ENCODE results near the gene CARNS1.

CARNS1 gene

DNA sequence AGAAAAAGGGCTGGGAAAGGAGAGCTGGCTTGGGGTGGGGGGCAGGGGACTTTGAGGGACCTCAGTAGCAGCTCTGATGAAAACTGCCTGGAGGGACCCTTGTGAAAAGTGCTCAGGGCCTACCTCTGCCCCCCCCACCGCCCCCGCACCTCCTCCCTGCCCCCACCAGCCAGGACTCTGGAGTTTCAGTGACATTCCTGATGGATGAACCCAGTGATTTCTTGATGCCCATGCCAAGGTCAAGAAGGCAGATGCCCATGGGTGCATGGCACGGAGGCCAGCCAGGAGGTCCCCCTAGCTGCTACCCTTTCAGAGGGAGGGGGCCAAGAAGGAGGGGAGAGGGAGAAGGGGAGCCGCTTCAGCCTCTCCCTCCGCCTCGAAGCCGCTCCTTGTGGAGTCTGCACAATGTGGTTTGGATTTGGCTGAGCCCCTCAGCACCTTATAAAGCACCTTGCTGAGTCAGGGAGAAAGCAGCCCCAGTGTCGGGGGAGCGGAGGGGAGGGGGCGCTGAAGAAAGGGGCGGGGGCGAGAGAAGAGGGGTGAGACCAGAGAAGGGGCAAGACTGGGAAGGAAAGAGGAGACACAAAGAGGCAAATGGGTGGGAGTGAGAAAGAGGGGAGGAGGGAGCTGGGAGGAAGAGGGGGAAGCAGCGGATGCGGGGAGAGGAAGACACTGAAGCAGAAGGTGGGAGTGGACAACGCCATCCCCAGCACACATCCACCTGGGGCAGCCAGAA is 40.0 kb upstream of the CARNS1 start:
- FAIRE-seq (no peak), DNase-seq (ENCODE audit: extremely low spot score, insufficient read length, low read depth) (no peak)

DNA sequence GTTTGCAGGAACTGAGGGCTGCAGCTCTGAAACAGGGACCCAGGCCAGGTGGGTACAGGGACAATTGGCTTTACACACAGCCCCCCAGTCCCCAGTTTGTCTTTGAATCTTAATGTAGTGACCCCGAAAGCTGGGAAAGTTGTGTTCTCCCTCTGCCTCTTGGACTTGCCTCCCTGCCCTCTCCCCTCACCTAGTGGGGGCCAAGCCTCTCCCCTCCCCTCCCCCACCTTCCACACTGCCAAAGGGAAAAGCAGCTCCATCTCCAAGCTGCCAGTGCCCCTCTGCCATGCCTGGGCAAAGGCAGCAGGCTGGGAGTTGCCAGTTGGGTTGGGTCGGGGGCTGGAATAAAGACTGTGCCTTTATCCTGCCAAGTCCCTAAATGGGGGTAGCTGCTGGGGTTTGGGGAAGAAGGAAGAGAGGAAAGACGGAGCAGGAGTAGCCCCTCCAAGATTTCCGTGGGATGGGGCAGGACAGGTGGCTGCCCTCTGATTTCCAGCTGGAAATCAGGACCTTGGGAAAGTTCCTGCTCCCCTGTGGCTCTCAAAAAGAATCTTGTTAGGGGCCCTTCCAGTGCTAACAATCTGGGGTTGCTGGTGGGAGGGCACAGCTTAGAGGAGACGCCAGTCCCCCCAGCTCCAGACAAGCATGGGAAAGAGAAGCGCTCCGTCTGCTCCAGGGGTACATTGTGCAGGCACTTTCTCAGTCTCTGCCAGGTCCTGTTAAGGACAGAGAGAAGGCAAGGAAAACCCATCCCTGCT is 39.2 kb upstream of the CARNS1 start:
- no peak for DNase-seq (ENCODE audit: extremely low spot score, insufficient read length, low read depth)
- FAIRE-seq, result no peak

DNA sequence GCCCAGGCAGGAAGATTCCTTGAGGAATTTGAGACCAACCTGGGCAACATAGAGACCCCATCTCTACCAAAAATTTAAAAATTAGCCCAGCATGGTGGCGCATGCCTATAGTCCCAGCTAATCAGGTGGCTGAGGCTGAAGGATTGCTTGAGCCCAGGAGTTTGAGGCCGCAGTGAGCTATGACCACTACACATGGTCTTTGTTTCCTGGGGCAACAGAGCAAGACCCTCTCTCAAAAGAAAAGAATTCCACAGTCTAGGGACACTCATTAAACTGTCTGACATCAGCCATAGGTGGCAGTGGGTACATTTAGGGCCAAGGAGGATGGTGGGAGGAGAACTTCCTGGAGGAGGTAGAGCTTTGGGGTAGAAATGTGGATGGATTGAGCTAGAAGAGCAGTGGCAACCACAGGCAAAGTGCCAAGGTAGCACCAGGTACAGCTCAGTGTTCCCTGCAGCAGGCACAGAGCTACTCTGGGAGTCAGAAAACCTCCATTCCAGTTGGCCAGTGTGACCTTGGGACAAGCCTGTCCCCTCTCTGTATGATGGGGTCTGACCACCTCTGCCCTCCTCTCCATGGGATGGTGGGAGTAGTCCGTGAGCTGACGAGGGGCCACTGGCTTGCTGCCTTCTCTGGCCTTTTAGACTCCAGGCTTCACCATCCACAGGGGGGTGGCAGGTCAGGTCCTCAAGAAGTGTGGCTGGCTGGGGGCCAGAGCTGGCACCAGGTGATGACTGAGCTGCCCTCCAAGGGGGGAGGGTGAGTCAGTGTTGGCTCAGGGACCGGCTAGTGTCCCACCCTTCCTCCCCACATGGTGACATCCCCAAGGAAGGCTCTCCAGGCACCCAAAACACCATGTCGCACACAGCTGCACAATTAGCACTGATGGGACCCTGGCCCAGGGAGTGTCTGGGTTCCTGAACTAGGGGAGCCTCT is 38.3 kb upstream of the CARNS1 start:
- no peak for FAIRE-seq
- no peak for DNase-seq (ENCODE audit: extremely low spot score, insufficient read length, low read depth)

DNA sequence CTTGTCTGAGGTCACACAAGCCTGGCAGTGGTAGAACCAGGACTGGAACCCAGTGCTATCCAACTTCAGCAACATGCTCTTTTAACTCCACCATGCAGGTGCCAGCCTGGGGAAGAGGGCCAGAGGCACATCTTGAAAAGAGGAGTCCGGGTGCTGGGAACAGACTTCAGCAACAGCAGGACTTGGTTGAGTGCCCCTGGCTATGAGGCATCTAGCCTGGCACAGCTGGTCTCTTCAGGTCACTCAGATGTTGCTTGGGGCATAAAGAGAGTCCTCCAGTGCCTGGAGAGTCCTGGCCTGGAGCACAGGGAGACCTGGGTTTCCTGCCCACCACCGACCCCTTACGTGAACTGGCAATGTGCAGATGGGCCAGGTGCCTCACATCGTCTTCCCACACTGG is 36.9 kb upstream of the CARNS1 start:
- DNase-seq (ENCODE audit: extremely low spot score, insufficient read length, low read depth), result no peak
- no peak for FAIRE-seq

DNA sequence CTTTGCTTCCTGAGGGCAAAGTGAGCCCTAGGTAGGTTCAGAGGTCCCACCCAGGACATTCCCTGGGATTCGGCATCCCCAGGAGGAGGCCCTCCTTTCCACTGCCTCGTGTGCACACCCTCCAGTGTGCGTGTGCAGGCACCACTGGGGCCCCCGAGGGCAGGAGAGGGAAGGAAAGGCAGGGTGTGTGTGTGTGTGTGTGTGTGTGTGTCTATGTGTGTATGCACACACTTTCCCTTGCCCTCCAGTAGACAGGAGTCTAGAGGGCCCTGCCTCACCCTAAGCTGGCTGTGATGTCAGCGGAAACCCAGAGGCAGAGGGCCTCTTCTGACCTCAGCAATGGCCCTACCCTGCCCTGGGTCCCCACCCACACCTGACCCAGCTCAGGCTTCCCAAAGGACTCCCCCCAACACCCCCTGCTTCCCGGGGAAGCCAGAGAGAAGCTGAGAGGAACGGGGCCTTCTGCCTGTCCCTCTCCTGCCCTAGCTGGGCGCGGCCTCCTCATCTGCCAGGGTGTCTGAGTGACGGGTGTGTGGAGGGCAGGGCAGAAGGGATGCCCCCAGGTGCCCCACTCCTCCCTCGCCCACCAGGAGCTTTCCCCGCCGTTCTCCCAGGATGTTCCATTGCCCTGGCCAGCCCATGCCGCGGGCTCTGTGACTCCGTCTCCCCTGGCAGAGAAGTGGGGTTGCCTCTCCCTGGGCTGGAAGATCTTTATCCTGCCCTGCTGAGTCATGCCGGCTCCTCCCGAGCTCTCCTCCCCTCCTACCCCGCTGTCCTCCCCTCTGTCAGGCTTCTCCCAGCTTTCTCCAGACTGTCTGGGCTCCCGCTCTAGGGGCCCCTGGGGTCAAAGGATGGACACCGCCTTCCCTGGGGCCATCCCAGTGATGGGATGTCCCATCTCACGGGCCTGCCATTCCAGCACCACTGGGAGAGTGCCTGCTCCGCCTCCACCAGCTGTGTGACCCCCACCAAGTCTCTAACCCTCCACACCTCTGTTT is 36.1 kb upstream of the CARNS1 start:
- DNase-seq (ENCODE audit: extremely low spot score, insufficient read length, low read depth), result no peak
- no peak for FAIRE-seq

DNA sequence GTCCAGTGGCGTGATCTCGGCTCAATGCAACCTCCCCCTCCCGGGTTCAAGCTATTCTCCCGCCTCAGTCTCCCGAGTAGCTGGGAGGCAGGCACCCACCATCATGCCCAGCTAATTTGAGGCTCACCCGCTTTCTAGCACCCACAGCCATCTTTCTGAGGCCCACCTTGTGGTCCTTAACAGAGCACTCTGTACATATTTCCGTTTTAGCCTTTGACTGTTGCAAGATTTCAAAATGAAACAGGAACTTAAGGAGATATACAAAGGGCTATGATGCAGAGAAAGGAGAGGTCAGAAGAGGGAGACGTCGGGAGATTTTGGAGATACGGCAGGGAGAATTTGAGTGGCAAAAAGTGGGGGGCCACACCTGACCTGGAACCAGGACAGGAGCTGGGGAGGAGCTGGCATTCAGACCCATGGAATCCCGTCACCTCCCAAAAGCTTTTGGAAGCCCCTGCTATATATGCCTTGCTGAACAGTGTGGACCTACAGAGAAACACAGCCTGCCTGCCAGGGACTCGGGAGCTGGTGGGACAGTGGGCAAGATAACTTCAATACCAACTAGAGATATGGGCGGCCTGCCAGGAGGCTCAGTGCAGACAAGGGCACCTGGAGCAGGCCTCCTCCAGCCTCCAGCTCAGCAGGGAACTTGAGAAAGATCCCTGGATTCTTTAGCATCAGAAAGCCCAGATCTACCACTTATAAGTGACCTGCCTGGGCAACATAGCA is 34.1 kb upstream of the CARNS1 start:
- peak; percentile 53 for FAIRE-seq
- DNase-seq (ENCODE audit: extremely low spot score, insufficient read length, low read depth), result no peak

DNA sequence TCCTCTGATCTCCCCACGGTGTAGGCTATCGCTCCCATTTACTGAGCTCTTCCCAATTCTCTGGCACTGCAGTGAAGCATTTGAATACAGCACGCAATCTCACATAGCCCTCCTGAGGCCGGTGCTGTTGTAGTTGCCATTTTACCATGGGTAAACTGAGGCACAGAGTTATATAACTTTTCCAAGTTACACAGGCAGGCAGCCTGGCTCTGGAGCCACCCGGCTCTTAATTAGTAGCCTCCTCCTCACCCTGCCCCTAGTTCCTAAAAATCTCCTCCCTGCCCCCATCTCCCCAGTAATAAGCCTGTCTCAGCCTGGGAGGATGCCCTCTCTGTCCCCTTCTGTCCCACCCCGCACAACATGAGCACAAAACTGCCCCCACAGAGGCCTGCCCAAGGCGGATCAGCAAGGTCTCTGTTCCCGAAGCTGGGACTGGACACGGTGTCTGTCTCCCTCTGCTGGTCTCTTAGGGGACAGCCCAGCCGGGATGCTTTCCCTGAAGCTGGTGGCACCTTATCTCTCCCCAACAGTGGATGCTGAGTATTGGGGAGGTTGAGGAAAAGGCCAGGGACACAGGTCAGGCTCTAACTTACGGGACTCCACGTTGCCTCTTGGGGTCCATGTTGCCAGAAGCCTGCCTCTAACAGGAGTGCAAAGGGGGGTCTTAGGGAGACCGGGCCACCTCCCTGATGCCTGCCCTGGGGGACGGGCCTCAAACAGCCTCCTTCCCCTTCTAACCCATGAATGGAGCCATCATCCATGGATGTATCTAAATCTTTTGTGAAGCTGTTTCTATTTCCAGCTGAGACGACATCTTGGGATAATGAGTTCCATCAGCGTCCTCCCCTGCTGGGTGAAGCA is 33.0 kb upstream of the CARNS1 start:
- no peak for DNase-seq (ENCODE audit: extremely low spot score, insufficient read length, low read depth)
- FAIRE-seq, result peak; percentile 86

DNA sequence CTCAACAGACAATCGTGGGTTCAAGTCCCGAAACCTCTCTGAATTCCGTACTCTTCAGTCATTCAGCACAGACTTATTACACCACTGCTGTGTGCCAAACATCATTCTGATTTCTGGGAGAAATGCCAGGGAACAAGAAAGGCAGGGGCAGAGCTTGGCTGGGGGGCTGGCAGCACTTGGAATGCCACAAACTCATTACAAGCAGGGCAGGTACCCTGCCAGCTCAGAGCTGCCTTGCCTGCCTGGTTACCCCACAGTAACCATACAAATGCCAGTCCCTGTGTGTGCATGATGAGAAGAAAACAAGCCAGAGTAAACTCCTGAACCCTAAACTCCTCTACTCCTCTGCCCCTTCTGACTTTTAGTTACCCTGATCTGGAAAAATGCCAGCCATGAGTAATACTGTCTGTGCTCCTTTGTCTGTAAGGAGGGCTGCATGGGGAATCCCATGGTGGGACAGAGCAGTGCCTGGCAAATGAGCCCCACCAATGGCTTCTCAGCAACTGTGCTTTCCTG is 30.6 kb upstream of the CARNS1 start:
- DNase-seq (ENCODE audit: extremely low spot score, insufficient read length, low read depth), result no peak
- FAIRE-seq, result no peak

DNA sequence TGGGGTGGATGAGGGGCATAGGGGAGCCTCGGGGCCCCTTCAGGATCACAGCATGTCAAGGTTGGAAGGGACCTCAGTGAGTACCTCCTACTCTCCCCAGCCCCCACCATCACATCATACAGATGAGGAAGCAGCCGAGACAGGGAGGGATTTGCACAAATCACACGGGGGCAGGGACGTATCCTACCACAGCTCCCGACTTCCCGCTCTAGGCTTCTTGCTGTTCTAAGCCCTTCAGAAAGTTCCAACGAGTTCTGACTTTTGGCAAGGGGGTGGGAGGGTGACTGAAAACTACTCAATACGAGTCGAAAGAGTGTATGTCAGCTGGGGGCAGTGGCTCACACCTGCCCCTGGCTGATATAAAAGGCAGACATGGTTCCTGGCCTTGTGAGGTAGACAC is 28.4 kb upstream of the CARNS1 start:
- DNase-seq (ENCODE audit: extremely low spot score, insufficient read length, low read depth) (no peak), FAIRE-seq (no peak)

DNA sequence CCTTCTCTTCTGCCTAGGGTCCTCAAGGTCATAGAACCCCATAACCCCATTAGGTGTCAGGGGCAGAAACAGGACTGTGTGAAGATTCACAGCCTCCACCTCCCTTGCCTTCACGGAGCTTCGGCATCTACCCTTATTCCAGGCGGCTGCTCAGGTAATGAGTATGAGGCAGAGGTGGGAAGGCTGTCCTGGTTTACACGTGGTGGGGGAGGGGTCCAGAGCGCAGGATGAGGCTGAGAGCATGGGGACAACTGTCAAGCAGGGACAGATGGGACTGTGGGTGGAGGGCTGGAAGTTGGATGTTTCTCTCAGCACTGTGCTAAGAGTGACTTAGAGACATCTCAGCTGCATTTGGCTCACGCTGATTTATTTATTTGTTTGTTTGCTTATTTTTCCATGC is 28.0 kb upstream of the CARNS1 start:
- DNase-seq (ENCODE audit: extremely low spot score, insufficient read length, low read depth) (no peak), FAIRE-seq (no peak)

DNA sequence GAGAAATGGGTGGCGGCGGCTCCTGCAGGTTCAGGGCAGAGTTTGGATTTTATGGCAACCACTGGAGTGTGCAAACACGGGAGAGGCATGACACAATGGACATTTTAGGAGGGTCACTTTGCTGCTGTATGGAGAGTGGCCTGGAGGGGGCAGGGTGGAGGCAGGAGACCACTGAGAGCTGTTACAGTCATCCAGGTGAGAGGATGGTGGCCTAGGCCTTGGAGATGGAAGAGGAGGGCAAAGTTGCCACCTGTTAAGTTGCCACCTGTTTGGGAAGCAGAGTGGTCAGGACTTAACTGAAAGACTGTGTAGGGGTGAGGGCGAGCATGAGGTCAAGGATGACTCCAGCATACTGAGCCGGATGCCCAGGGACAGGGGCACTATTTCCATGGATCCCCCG is 26.0 kb upstream of the CARNS1 start:
- FAIRE-seq (peak; percentile 53), DNase-seq (ENCODE audit: extremely low spot score, insufficient read length, low read depth) (no peak)

DNA sequence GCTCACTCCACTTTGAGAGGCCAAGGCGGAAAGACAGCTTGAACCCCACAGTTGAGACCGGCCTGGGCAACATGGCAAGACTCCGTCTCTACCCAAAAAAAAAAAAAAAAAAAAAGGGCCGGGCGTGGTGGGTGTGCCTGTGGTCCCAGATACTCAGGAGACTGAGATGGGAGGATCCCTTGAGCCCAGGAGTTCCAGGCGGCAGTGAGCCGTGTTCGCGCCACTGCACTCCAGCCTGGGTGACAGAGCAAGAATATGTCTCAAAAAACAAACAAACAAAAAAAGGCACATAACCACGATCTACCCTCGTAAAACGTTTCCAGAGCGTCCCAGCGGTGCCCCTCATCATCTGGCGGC is 24.6 kb upstream of the CARNS1 start:
- FAIRE-seq (no peak), DNase-seq (ENCODE audit: extremely low spot score, insufficient read length, low read depth) (no peak)

DNA sequence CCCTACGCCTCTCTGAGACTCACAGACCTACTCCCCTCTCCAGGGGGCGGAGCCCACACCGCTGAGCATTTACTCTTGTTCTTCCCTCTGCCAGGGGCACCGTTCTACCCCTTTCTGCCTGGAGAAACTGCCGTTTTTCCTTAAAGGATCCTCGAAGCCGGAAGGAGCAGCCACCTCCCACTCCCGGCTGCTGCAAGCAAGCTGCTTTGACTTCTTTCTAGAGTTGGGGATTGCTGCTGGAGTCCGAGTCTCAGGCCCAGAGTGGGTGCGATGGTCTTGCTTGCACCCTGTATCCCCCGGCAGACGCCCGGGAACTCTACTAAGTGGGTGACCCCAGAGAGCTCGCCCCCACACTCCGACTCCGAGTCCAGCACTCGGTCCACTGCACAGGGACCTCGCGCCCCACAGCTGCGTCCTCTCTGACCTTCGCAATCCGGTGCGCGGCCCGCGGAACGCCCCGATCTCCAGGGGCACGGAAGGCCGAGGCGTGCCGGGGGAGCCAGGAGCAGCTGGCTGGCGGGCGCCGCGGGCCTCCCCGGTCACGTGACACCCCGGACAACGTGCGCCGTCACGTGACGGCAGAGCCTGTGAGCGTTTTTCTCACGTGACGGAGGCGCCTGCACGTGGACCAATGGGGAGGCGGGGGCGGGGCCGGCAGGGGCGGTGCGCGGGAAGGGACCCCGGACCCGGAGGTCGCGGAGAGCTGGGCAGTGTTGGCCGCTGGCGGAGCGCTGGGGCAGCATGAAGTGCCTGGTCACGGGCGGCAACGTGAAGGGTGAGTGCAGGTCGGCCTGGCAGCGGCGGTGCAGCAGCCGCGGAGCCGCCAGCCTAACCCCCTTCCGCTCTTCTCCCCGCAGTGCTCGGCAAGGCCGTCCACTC is 23.9 kb upstream of the CARNS1 start, which contains the start of gene RAD9A:
Gene RAD9A, plus strand, starts transcription at position 683 of the 879 bp plus-strand sequence. Its CDS starts 59 bp downstream, at position 742.
- FAIRE-seq, result peak; percentile 77
- peak; percentile 98 for DNase-seq (ENCODE audit: extremely low spot score, insufficient read length, low read depth)

DNA sequence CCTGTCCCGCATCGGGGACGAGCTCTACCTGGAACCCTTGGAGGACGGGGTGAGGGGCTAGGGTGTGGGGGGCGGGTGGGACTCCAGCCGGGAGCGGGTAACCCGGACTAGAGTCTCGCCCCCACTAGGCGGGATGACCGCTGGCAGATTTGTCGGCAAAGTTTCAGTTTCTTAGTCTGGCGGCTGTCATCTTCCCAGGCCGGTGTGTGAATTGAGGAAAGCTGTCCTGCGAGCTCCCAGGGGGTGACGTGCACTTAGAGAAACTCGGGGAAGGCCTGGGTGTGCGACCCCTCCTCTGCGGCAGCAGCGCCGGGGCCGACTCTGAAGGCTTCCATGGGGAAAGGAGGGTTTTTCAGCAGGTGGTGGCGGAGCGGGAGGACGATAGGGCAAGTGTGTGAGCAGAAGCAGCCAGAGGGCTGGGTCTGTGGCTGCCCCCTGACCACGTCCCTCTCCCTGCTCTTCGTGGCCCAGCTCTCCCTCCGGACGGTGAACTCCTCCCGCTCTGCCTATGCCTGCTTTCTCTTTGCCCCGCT is 23.2 kb upstream of the CARNS1 start:
- DNase-seq (ENCODE audit: extremely low spot score, insufficient read length, low read depth) (no peak), FAIRE-seq (no peak)

DNA sequence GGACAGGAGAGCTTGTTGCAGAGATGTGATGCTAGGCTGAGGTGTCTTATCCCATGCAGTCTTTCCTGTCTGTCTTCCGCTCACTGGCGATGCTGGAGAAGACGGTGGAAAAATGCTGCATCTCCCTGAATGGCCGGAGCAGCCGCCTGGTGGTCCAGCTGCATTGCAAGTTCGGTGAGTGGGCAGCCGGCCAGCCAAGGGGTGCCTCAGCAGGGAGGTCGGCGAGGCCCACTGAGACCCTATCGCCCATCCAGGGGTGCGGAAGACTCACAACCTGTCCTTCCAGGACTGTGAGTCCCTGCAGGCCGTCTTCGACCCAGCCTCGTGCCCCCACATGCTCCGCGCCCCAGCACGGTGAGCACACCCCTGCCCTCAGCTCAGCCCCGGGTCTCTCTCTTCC is 22.0 kb upstream of the CARNS1 start:
- DNase-seq (ENCODE audit: extremely low spot score, insufficient read length, low read depth) (no peak), FAIRE-seq (no peak)

DNA sequence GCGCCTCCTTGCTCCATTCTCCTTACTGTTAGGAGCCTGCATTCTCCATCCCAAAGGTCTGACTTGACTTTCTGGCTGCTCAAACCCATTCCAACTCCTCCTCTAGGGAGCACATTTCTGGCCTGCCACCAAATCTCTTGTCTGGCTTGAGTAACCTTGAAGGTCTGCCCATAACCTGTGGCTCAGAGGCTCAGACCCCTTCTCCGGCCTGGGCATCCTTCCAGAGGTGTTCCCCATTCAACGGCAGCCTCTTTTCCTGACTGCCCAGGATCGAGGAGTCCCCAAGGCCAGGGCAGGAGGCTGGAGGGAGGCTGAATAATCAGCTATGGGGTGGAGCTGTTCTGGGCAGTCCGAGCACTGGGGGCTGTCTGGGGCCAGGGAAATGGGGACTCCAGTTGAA is 21.5 kb upstream of the CARNS1 start:
- no peak for FAIRE-seq
- DNase-seq (ENCODE audit: extremely low spot score, insufficient read length, low read depth), result no peak
